HFF-Myc (cell line): Measurements from ENCODE around the gene MARS1.
"Not testable (repeated sequence)": the region's sequence is repeated elsewhere in the genome, so short reads cannot be mapped to it uniquely, and the experiment has no call there.

Source experiments
- DNase-seq: peaks from one replicate; pipeline ENCODE4 v3.0.0-alpha.2; 2011; ENCODE audit warnings: low read depth; ENCODE audit errors: extremely low read depth
- H3K4me3 ChIP-seq: replicated peaks from 2 replicates; pipeline ENCODE4 v1.5.1; 2011; ENCODE audit warnings: low read depth, mild to moderate bottlenecking, control low read depth, low read length
- CTCF ChIP-seq: IDR thresholded peaks from 2 replicates; pipeline ENCODE4 v1.5.1; 2012; ENCODE audit warnings: mild to moderate bottlenecking, low read depth, low read length, control low read depth; ENCODE audit errors: missing control alignments

The MARS1 gene

GRCh38 chr12:57553343-57554202 is 65.7 kb downstream of the MARS1 start:
- DNase-seq = no peak
- TF ChIP-seq CTCF = no peak
- no peak overlapping the region for H3K4me3 ChIP-seq

GRCh38 chr12:57554453-57554852 is 66.6 kb downstream of the MARS1 start:
- no peak for DNase-seq
- no peak for TF ChIP-seq CTCF
- H3K4me3 ChIP-seq = no peak overlapping the region

GRCh38 chr12:57554897-57555296 is 67.0 kb downstream of the MARS1 start:
- DNase-seq = no peak
- no peak for TF ChIP-seq CTCF
- no peak overlapping the region for H3K4me3 ChIP-seq

GRCh38 chr12:57558864-57559263 is 71.0 kb downstream of the MARS1 start:
- no peak overlapping the region for H3K4me3 ChIP-seq
- no peak for TF ChIP-seq CTCF
- DNase-seq = no peak

- DNase-seq = no peak
- no peak overlapping the region for H3K4me3 ChIP-seq
- no peak for TF ChIP-seq CTCF
These were observed 72.6 kb downstream of the MARS1 start for GRCh38 chr12:57560516-57560915.

- DNase-seq, H3K4me3 ChIP-seq: not testable (repeated sequence)
These were observed 73.2 kb downstream of the MARS1 start for GRCh38 chr12:57561117-57561516.

GRCh38 chr12:57563358-57563757 is 75.5 kb downstream of the MARS1 start:
- no peak overlapping the region for H3K4me3 ChIP-seq
- no peak for DNase-seq
- TF ChIP-seq CTCF = no peak
